Fibroblast of pulmonary artery (primary cell): ENCODE data around the gene KCNC2.

Source experiments
- DNase-seq: peaks from one replicate; pipeline ENCODE4 v3.0.0-alpha.2; 2010; ENCODE audit warnings: low read depth
- H3K4me3 ChIP-seq: replicated peaks from 2 replicates; pipeline ENCODE4 v1.5.1; 2011; ENCODE audit warnings: low read depth, mild to moderate bottlenecking, control low read depth, low read length, moderate library complexity
- CTCF ChIP-seq: IDR thresholded peaks from 2 replicates; pipeline ENCODE4 v1.5.1; 2011; ENCODE audit warnings: mild to moderate bottlenecking, control low read depth, low read length, inconsistent platforms; ENCODE audit errors: missing control alignments

The KCNC2 gene

GRCh38 chr12:75139196-75139595, 70.4 kb downstream of the KCNC2 start:
- DNase-seq = no peak
- no peak overlapping the region for H3K4me3 ChIP-seq
- no peak for TF ChIP-seq CTCF

GRCh38 chr12:75137896-75138295, 71.7 kb downstream of the KCNC2 start:
- no peak for DNase-seq
- H3K4me3 ChIP-seq = no peak overlapping the region
- no peak for TF ChIP-seq CTCF

- no peak for DNase-seq
Measured at GRCh38 chr12:75135026-75135425, 74.6 kb downstream of the KCNC2 start.

GRCh38 chr12:75130811-75131210, 78.8 kb downstream of the KCNC2 start:
- no peak for DNase-seq
- no peak overlapping the region for H3K4me3 ChIP-seq
- no peak for TF ChIP-seq CTCF

More at GRCh38 chr12:75135026-75135425, 74.6 kb downstream of the KCNC2 start:
- H3K4me3 ChIP-seq = no peak overlapping the region
- TF ChIP-seq CTCF = no peak

- DNase-seq = no peak
- H3K4me3 ChIP-seq = no peak overlapping the region
- TF ChIP-seq CTCF = no peak
Measured at GRCh38 chr12:75129275-75129674, 80.4 kb downstream of the KCNC2 start.

- TF ChIP-seq CTCF = no peak
- no peak for DNase-seq
- no peak overlapping the region for H3K4me3 ChIP-seq
Measured at GRCh38 chr12:75121036-75121705, 88.5 kb downstream of the KCNC2 start.

- H3K4me3 ChIP-seq = no peak overlapping the region
- TF ChIP-seq CTCF = no peak
- DNase-seq = no peak
Measured at GRCh38 chr12:75120311-75120711, 89.3 kb downstream of the KCNC2 start.
